ENCODE results near the gene DSCAML1. TPM values are rescaled to one million over a fixed set of nuclear protein-coding genes. Genes with fewer than 3 reads are reported as not detected.

DSCAML1 gene
- total RNA-seq, 1 donor from 2014 or later, result not detected

DNA sequence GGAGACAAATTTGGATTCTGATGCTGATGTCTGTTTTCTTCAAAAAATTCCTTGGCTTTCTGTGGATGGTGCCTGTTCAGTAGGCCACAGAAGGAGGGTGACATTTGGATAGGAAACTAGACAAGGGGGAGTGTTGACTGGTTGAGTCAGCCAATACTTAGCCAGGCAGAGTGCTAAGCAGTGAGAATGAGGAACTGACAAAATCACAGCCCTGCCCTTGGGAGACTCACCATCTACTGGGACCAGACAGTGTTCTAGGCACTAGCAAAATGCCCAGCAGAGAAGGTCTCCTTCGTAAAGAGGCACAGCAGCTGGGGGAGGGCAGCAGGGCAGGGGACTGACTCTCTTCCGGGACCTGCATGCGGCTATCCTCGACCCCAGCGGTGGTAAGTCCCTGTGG, 190.2 kb downstream of the DSCAML1 start:
- TF ChIP-seq, protein P1, sequence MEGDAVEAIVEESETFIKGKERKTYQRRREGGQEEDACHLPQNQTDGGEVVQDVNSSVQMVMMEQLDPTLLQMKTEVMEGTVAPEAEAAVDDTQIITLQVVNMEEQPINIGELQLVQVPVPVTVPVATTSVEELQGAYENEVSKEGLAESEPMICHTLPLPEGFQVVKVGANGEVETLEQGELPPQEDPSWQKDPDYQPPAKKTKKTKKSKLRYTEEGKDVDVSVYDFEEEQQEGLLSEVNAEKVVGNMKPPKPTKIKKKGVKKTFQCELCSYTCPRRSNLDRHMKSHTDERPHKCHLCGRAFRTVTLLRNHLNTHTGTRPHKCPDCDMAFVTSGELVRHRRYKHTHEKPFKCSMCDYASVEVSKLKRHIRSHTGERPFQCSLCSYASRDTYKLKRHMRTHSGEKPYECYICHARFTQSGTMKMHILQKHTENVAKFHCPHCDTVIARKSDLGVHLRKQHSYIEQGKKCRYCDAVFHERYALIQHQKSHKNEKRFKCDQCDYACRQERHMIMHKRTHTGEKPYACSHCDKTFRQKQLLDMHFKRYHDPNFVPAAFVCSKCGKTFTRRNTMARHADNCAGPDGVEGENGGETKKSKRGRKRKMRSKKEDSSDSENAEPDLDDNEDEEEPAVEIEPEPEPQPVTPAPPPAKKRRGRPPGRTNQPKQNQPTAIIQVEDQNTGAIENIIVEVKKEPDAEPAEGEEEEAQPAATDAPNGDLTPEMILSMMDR (IDR thresholded peaks at IDR 0.05), result no peak
- H3K9me3 ChIP-seq, result no peaks in the 10 kb centered on the region
- H3K36me3 ChIP-seq, result no peaks in the 10 kb centered on the region
- intact Hi-C loops (cut with DNase I), result no loop called here
- no peak overlapping the region for H3K4me3 ChIP-seq
- no peak for DNase-seq (ENCODE audit: low spot score in 2 of 2)
- no peaks in the 10 kb centered on the region for H3K27me3 ChIP-seq
- H3K27ac ChIP-seq, result no peak overlapping the region
- no peaks in the 10 kb centered on the region for H3K4me1 ChIP-seq

DNA sequence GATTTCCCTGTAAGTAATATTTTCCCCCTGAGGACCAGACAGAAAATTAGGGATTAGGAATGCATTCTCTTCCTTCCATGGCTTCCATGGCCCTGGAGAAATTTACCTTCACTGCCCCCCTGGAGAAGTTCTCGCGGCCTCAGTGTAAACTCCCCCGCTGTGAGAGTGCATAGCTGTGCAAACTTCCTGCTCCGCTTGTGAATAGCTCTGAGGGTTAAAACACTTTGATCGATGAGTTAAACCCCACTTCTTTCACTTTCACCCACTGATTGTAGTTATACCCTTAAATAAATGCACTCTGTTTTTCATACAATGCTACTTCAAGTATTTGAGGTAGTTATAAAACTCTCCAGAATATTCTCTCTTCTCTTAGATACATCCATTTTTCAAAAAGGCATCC, 190.8 kb downstream of the DSCAML1 start:
- Histone ChIP-seq H3K4me1 (no peaks in the 10 kb centered on the region), H3K9me3 (no peaks in the 10 kb centered on the region), H3K27me3 (no peaks in the 10 kb centered on the region), H3K27ac (no peak overlapping the region), H3K4me3 (no peak overlapping the region), H3K36me3 (no peaks in the 10 kb centered on the region)
- DNase-seq (ENCODE audit: low spot score in 2 of 2), result no peak
- TF ChIP-seq, protein P1 (IDR thresholded peaks at IDR 0.05), result no peak
- intact Hi-C loops (cut with DNase I), result no loop called here

DNA sequence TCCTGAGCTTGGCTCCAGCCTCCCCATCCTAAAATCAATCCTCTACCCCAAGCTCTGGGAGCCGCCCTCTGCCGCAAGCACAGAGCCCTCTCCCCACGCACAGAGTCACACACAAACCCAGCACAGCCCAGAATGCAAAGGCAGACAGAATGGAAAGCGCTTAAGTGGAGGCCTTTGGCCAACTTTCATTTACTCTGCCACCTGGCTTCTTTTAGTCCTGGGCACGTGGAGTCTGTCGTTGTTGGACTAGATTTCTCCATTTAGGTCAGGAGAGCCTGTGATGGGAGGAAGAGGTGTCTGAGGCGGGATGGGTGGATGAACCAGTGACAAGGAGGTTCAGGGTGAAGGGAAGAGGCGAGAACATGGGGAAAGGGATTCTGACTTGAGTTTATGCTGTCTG, 191.7 kb downstream of the DSCAML1 start:
- H3K36me3 ChIP-seq, result no peaks in the 10 kb centered on the region
- TF ChIP-seq, protein P1 (IDR thresholded peaks at IDR 0.05), result no peak
- H3K4me3 ChIP-seq, result no peak overlapping the region
- no peak for DNase-seq (ENCODE audit: low spot score in 2 of 2)
- no peak overlapping the region for H3K27ac ChIP-seq
- H3K9me3 ChIP-seq, result no peaks in the 10 kb centered on the region
- intact Hi-C loops (cut with DNase I), result no loop called here
- H3K4me1 ChIP-seq, result no peaks in the 10 kb centered on the region
- H3K27me3 ChIP-seq, result no peaks in the 10 kb centered on the region

DNA sequence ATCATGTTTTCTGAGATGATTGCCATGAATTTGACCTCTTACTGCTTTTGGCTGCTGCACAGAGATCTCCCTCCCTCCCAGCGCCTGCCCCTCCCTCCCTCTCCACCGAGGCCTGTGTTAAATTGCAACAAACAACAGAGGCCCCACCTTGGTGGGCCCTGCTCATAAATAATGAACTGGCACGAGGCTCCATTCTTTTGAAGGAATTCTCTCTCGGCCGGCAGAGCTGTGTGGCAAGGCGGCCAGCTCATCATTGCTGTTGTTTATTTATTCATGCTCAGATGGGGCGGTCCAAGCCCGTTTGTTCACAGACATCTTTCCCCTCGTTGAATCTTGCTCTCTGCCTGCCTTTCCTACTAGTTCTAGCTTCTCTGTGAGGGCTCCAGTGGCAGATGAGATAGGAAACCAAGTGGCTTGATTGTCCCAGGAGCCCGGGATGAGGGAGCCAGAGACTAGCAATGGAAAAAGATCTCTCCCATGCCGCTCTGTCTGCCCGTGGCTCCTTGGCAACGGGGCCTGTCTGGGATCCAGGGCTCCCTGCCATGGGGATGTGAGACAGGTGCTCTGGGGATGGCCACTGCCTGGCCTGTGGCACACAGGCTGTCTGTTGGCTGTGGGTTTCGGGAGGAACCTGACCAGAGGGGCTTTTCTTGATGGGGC, 192.6 kb downstream of the DSCAML1 start:
- no peaks in the 10 kb centered on the region for H3K9me3 ChIP-seq
- DNase-seq (ENCODE audit: low spot score in 2 of 2), result no peak
- intact Hi-C loops (cut with DNase I), result no loop called here
- TF ChIP-seq, protein P1 (IDR thresholded peaks at IDR 0.05), result no peak
- H3K27me3 ChIP-seq, result no peaks in the 10 kb centered on the region
- H3K36me3 ChIP-seq, result no peaks in the 10 kb centered on the region
- H3K4me3 ChIP-seq, result no peak overlapping the region
- H3K27ac ChIP-seq, result no peak overlapping the region
- H3K4me1 ChIP-seq, result no peaks in the 10 kb centered on the region

DNA sequence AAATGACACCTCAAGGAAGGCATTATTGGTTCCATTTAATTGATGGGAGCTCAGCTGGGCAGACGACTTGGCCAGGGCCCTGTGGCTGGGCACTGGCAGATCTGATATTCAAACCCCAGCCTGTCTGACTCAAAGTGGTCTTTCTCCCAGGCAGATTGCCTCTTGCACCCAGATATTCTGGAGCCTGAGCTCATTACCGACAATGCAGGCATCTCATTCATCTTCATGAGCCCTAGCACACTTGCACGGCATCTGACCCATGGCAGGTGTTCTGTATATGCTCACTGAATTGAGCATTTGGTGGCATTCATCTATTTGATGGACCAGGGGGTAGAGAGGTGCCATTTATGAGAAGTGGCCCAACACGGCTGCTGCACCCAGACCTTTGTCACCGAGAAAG, 193.1 kb downstream of the DSCAML1 start:
- Histone ChIP-seq H3K9me3 (no peaks in the 10 kb centered on the region), H3K4me3 (no peak overlapping the region), H3K27ac (no peak overlapping the region), H3K27me3 (no peaks in the 10 kb centered on the region), H3K36me3 (no peaks in the 10 kb centered on the region), H3K4me1 (no peaks in the 10 kb centered on the region)
- TF ChIP-seq, protein P1 (IDR thresholded peaks at IDR 0.05), result no peak
- intact Hi-C loops (cut with DNase I), result no loop called here
- no peak for DNase-seq (ENCODE audit: low spot score in 2 of 2)

All from ascending aorta (tissue), 2 donors.